Loucy (cell line): ENCODE results near the gene BST1.

Source experiments
- H2AFZ ChIP-seq: fragments of 200-600 bp; sonication (generic); 2 replicates; pipeline ENCODE4 v1.6.0; 2016; ENCODE audit warnings: antibody characterized with exemption, mild to moderate bottlenecking, low read length, moderate library complexity
- H3F3A ChIP-seq: fragments of 200-600 bp; 2 replicates; pipeline ENCODE4 v1.6.0; 2016; ENCODE audit warnings: antibody characterized with exemption, low read depth, mild to moderate bottlenecking
- H3K27me3 ChIP-seq: fragments of 200-600 bp; sonication (generic); 2 replicates; pipeline ENCODE4 v1.6.1; 2014; ENCODE audit warnings: low read length, mild to moderate bottlenecking; ENCODE audit not compliant: insufficient read depth, poor library complexity, severe bottlenecking
- H3K36me3 ChIP-seq: fragments of 200-600 bp; sonication (generic); 2 replicates; pipeline ENCODE4 v1.6.1; 2016; ENCODE audit warnings: low read length; ENCODE audit not compliant: insufficient read depth
- H3K4me1 ChIP-seq: fragments of 200-600 bp; sonication (generic); 2 replicates; pipeline ENCODE4 v1.5.1; 2014; ENCODE audit warnings: low read length, mild to moderate bottlenecking; ENCODE audit not compliant: insufficient read depth, poor library complexity, severe bottlenecking
- H3K4me2 ChIP-seq: fragments of 200-600 bp; sonication (generic); 2 replicates; pipeline ENCODE4 v1.6.0; 2014; ENCODE audit warnings: antibody characterized with exemption, low read length, low read depth, mild to moderate bottlenecking; ENCODE audit not compliant: poor library complexity, severe bottlenecking
- H3K4me3 ChIP-seq: fragments of 200-600 bp; sonication (generic); 2 replicates; pipeline ENCODE4 v1.5.1; 2014; ENCODE audit warnings: low read length, mild to moderate bottlenecking, mixed read lengths; ENCODE audit not compliant: poor library complexity, severe bottlenecking
- H3K79me2 ChIP-seq: fragments of 200-600 bp; sonication (generic); 2 replicates; pipeline ENCODE4 v1.6.1; 2014; ENCODE audit warnings: low read length; ENCODE audit not compliant: insufficient read depth
- H3K9ac ChIP-seq: fragments of 200-600 bp; sonication (generic); 2 replicates; pipeline ENCODE4 v1.6.0; 2014; ENCODE audit warnings: mild to moderate bottlenecking, low read depth, low read length, moderate library complexity; ENCODE audit not compliant: poor library complexity, severe bottlenecking
- H3K9me2 ChIP-seq: fragments of 200-600 bp; sonication (generic); replicated peaks from 2 replicates; pipeline ENCODE4 v1.6.1; 2016; ENCODE audit warnings: low read depth, low read length, mixed read lengths
- H3K9me3 ChIP-seq: fragments of 200-600 bp; sonication (generic); 2 replicates; pipeline ENCODE4 v1.6.1; 2014; ENCODE audit warnings: mild to moderate bottlenecking, antibody characterized with exemption, low read length, low read depth; ENCODE audit not compliant: insufficient read depth
- H4K20me1 ChIP-seq: fragments of 200-600 bp; sonication (generic); 2 replicates; pipeline ENCODE4 v1.6.0; 2014; ENCODE audit warnings: antibody characterized with exemption, low read length, mild to moderate bottlenecking; ENCODE audit not compliant: insufficient read depth, poor library complexity, severe bottlenecking
- EZH2phosphoT487 ChIP-seq: fragments of 200-600 bp; IDR thresholded peaks from 2 replicates; pipeline ENCODE4 v1.6.1; 2018; ENCODE audit warnings: antibody characterized with exemption, mild to moderate bottlenecking, moderate library complexity, borderline replicate concordance
- TF ChIP-seq, protein P1 (sequence below): fragments of 200-600 bp; sonication (generic); conservative IDR thresholded peaks from 2 replicates; pipeline ENCODE4 v1.5.1; 2014; ENCODE audit warnings: mild to moderate bottlenecking, antibody characterized with exemption, low read length

BST1 gene

DNA sequence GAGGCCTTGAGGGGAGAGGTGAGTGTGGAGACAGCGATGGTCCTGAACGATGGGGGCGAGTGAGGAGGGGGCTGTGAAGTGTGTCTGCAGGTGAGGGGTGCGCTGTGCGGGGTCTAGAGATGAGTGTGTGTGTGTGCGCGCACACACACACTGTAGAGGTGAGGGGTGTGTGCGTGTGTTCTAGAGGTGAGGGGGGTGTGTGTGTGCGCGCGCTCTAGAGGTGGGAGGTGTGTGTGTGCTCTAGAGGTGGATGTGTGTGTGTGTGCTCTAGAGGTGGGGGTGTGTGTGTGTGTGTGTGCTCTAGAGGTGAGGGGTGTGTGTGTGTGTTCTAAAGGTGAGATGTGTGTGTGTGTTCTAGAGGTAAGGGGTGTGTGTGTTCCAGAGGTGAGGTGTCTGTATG, 574 bp downstream of the BST1 start:
- no peaks in the 10 kb centered on the region for H3K27me3 ChIP-seq
- 0 out of 2 replicates have a peak, but pooled peaks cover 6% of the 10 kb centered on the region for H3K9me3 ChIP-seq
- H3K36me3 ChIP-seq = no peaks in the 10 kb centered on the region
- TF ChIP-seq, protein P1, sequence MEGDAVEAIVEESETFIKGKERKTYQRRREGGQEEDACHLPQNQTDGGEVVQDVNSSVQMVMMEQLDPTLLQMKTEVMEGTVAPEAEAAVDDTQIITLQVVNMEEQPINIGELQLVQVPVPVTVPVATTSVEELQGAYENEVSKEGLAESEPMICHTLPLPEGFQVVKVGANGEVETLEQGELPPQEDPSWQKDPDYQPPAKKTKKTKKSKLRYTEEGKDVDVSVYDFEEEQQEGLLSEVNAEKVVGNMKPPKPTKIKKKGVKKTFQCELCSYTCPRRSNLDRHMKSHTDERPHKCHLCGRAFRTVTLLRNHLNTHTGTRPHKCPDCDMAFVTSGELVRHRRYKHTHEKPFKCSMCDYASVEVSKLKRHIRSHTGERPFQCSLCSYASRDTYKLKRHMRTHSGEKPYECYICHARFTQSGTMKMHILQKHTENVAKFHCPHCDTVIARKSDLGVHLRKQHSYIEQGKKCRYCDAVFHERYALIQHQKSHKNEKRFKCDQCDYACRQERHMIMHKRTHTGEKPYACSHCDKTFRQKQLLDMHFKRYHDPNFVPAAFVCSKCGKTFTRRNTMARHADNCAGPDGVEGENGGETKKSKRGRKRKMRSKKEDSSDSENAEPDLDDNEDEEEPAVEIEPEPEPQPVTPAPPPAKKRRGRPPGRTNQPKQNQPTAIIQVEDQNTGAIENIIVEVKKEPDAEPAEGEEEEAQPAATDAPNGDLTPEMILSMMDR = no peak
- no peak for TF ChIP-seq EZH2phosphoT487
- no peaks in the 10 kb centered on the region for H4K20me1 ChIP-seq
- no peak overlapping the region for H3K9ac ChIP-seq
- H3K9me2 ChIP-seq = no peaks in the 10 kb centered on the region
- H3K79me2 ChIP-seq = no peaks in the 10 kb centered on the region
- no peak overlapping the region for H3K4me3 ChIP-seq
- H3F3A ChIP-seq = no peaks in the 10 kb centered on the region
- H2AFZ ChIP-seq = no peak overlapping the region
- no peaks in the 10 kb centered on the region for H3K4me1 ChIP-seq
- H3K4me2 ChIP-seq = no peak overlapping the region

DNA sequence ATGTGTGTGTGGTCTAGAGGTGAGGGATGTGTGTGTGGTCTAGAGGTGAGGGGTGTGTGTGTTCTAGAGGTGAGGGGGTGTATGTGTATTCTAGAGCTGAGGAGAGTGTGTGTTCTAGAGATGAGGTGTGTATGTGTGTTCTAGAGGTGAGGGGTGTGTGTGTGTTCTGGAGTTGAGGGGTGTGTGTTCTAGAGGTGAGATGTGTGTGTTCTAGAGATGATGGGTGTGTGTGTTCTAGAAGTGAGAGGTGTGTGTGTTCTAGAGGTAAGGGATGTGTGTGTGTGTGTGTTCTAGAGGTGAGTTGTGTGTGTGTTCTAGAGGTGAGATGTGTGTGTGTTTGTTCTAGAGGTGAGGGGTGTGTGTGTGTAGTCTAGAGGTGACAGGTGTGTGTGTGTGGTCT, 1.3 kb downstream of the BST1 start:
- no peaks in the 10 kb centered on the region for H3K9me2 ChIP-seq

DNA sequence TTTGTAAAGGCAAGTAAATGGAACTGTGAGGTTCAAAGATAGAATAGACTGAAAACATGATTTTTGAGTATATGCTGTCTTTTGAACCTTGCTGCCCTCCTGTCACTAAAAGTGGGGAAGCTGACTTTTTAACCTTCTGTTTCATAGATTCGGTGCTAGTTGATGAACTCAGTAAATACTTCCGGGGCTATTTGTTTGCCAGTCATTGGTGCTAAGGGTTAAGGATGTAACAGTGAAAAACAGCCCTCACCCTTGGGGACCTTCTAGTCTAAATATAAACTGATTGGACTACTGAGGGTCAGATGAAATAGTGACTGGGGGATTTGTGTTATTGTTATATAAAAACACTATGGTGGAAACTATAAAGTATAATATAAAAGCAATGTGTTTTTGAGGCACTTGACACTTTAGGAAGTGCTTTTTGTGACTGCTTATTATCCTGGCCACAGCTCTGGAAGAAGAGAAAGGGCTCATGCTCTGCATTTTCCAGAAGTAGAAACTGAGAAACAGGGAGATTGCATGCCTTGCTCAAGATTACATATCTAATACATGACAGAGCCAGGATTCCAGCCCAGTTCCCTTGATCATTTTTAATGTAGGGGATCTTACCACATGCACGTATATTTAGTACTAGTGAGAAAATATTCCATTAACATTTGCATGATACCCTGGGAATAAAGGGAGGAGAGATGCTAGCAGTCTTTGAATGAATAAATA, 3.9 kb downstream of the BST1 start:
- Histone ChIP-seq H3K4me3 (no peak overlapping the region), H3K27me3 (no peaks in the 10 kb centered on the region), H3K9me2 (no peaks in the 10 kb centered on the region), H3K36me3 (no peaks in the 10 kb centered on the region), H3K9me3 (no peaks in the 10 kb centered on the region), H3K4me2 (no peak overlapping the region), H3K79me2 (no peaks in the 10 kb centered on the region), H2AFZ (no peak overlapping the region), H3K9ac (no peak overlapping the region), H3F3A (no peaks in the 10 kb centered on the region), H3K4me1 (no peaks in the 10 kb centered on the region), H4K20me1 (no peaks in the 10 kb centered on the region)
- no peak for TF ChIP-seq EZH2phosphoT487
- TF ChIP-seq, protein P1 = no peak

More for the DNA sequence above, 1.3 kb downstream of the BST1 start:
- Histone ChIP-seq H2AFZ (no peak overlapping the region), H3F3A (no peaks in the 10 kb centered on the region), H3K9ac (no peak overlapping the region), H3K4me1 (no peaks in the 10 kb centered on the region), H3K4me3 (no peak overlapping the region), H3K9me3 (0 out of 2 replicates have a peak, but pooled peaks cover 2% of the 10 kb centered on the region), H4K20me1 (no peaks in the 10 kb centered on the region), H3K27me3 (no peaks in the 10 kb centered on the region), H3K79me2 (no peaks in the 10 kb centered on the region), H3K4me2 (no peak overlapping the region), H3K36me3 (no peaks in the 10 kb centered on the region)
- no peak for TF ChIP-seq EZH2phosphoT487
- TF ChIP-seq, protein P1 = no peak
